Hepatocyte (in vitro differentiated cells): ENCODE measurements around the gene OPCML. TPM values are rescaled to one million over a fixed set of nuclear protein-coding genes. Genes with fewer than 3 reads are reported as not detected.
A peak's percentile ranks its signal among the peaks of the same experiment; 100 is the strongest.

Experiments used
- DNase-seq: peaks from one replicate; pipeline ENCODE4 v3.0.0-alpha.2; 2016; ENCODE audit warnings: low spot score
- H2AFZ ChIP-seq: fragments of 200-600 bp; sonication (generic); 2 replicates; pipeline ENCODE4 v1.6.0; 2016; ENCODE audit warnings: antibody characterized with exemption, mild to moderate bottlenecking
- H3K27ac ChIP-seq: fragments of 200-600 bp; sonication (generic); 2 replicates; pipeline ENCODE4 v1.5.1; 2016; ENCODE audit warnings: mild to moderate bottlenecking
- H3K27me3 ChIP-seq: fragments of 200-600 bp; sonication (generic); 2 replicates; pipeline ENCODE4 v1.6.1; 2016
- H3K36me3 ChIP-seq: fragments of 200-600 bp; sonication (generic); replicated peaks from 2 replicates; pipeline ENCODE4 v1.5.1; 2016; ENCODE audit warnings: low read depth; ENCODE audit not compliant: insufficient read depth
- H3K4me1 ChIP-seq: fragments of 200-600 bp; sonication (generic); 2 replicates; pipeline ENCODE4 v1.5.1; 2016; ENCODE audit warnings: mild to moderate bottlenecking, moderate library complexity; ENCODE audit not compliant: insufficient read depth
- H3K4me2 ChIP-seq: fragments of 200-600 bp; sonication (generic); 2 replicates; pipeline ENCODE4 v1.6.0; 2016
- H3K4me3 ChIP-seq: fragments of 200-600 bp; sonication (generic); 2 replicates; pipeline ENCODE4 v1.5.1; 2016; ENCODE audit warnings: mild to moderate bottlenecking
- H3K79me2 ChIP-seq: fragments of 200-600 bp; sonication (generic); 2 replicates; pipeline ENCODE4 v1.6.0; 2017; ENCODE audit warnings: mild to moderate bottlenecking
- H3K9me2 ChIP-seq: fragments of 200-600 bp; sonication (generic); replicated peaks from 2 replicates; pipeline ENCODE4 v1.6.0; 2017; ENCODE audit warnings: mild to moderate bottlenecking; ENCODE audit not compliant: insufficient read depth
- H3K9me3 ChIP-seq: fragments of 200-600 bp; sonication (generic); 2 replicates; pipeline ENCODE4 v1.5.1; 2016; ENCODE audit warnings: low read depth, mild to moderate bottlenecking
- H4K20me1 ChIP-seq: fragments of 200-600 bp; sonication (generic); 2 replicates; pipeline ENCODE4 v1.6.0; 2016; ENCODE audit warnings: mild to moderate bottlenecking; ENCODE audit not compliant: insufficient read depth, poor library complexity, severe bottlenecking
- EZH2 ChIP-seq: fragments of 200-600 bp; sonication (generic); IDR thresholded peaks from 2 replicates; pipeline ENCODE4 v1.6.1; 2016; ENCODE audit warnings: antibody characterized with exemption, mild to moderate bottlenecking, borderline replicate concordance
- EZH2phosphoT487 ChIP-seq: fragments of 200-600 bp; sonication (generic); IDR thresholded peaks from one replicate; pipeline ENCODE4 v1.6.1; 2018; ENCODE audit warnings: antibody characterized with exemption, mild to moderate bottlenecking, low read depth, moderate library complexity; ENCODE audit not compliant: unreplicated experiment, severe bottlenecking
- WGBS: methylation state at CpG from one replicate; pipeline ENCODE4 v1.1.6; 2016; ENCODE audit warnings: low lambda C conversion rate; ENCODE audit errors: missing lambda C conversion rate; 5-methylcytosine and 5-hydroxymethylcytosine counted together
- polyA plus RNA-seq: library from polyadenylated mRNA; unstranded; fragments of >200 nt; fragmentation: Nextera tagmentation; extraction: Ambion mirVana; gene quantifications from 2 replicates; pipeline ENCODE4 v1.2.1, GENCODE V29; 2016
- total RNA-seq: library from RNA; depleted of rRNA; stranded (reverse); fragments of >200 nt; gene quantifications from 2 replicates; pipeline ENCODE4 v1.2.3, GENCODE V29; 2014
- TF ChIP-seq, protein P1 (sequence below): fragments of 200-600 bp; sonication (generic); IDR thresholded peaks from 2 replicates; pipeline ENCODE4 v1.5.1; 2016; ENCODE audit warnings: antibody characterized with exemption, mild to moderate bottlenecking; ENCODE audit not compliant: poor library complexity

Gene OPCML
- total and polyA plus RNA-seq, 2 experiments from 2014 or later: 0.37 to 0.98 TPM

DNA sequence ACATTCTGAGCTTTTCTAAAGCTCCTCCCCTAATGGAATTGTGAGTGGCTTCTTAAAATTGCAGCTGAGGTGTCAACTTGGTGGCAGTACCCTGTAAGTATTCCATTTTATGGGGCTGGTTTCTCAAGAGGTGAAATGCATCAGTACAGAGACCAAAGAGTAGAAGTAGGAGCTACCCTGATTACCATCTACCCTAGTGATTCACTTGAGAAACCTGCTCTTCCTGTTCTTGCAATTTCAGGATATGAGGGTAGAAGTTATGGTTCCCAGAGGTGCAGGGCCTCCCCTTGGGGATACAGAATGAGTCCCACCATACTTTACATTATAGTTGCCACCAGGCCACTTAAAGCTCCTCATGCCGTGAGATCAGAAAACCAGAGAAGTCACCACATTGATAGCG is 944.6 kb downstream of the OPCML start:
- H3K27me3 ChIP-seq: no peaks in the 10 kb centered on the region
- H3K36me3 ChIP-seq: no peaks in the 10 kb centered on the region
- no peaks in the 10 kb centered on the region for H3K79me2 ChIP-seq
- no peak overlapping the region for H3K4me2 ChIP-seq
- H3K9me2 ChIP-seq: no peaks in the 10 kb centered on the region
- H4K20me1 ChIP-seq: no peaks in the 10 kb centered on the region
- H3K9me3 ChIP-seq: no peaks in the 10 kb centered on the region
- H3K4me3 ChIP-seq: no peak overlapping the region
- no peak for TF ChIP-seq EZH2phosphoT487
- TF ChIP-seq, protein P1, sequence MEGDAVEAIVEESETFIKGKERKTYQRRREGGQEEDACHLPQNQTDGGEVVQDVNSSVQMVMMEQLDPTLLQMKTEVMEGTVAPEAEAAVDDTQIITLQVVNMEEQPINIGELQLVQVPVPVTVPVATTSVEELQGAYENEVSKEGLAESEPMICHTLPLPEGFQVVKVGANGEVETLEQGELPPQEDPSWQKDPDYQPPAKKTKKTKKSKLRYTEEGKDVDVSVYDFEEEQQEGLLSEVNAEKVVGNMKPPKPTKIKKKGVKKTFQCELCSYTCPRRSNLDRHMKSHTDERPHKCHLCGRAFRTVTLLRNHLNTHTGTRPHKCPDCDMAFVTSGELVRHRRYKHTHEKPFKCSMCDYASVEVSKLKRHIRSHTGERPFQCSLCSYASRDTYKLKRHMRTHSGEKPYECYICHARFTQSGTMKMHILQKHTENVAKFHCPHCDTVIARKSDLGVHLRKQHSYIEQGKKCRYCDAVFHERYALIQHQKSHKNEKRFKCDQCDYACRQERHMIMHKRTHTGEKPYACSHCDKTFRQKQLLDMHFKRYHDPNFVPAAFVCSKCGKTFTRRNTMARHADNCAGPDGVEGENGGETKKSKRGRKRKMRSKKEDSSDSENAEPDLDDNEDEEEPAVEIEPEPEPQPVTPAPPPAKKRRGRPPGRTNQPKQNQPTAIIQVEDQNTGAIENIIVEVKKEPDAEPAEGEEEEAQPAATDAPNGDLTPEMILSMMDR: no peak
- no peak for TF ChIP-seq EZH2
- no peak for DNase-seq
- H2AFZ ChIP-seq: no peak overlapping the region
- H3K4me1 ChIP-seq: no peaks in the 10 kb centered on the region
- WGBS: 100% methylated on average over 2 of the region's 2 CpGs
- H3K27ac ChIP-seq: no peak overlapping the region

DNA sequence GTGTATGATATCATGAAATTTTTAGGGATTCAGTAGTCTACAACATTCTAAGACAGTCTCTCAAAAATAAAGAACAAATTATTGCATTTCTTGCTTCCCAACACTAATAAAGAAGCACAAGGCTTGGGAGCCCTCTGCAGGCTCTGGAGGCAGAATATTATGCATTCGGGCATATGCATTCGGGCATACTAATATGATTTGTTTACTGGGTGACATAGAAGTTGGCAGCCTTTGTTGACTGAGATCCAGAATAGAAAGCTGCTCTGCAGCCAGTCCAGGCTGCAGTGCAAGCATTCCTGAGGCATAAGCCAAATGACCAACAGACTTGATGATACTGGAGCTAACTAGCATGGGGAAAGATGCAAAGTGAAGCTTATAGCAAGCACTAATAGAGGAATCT is 945.5 kb downstream of the OPCML start:
- H3K4me2 ChIP-seq: no peak overlapping the region
- H3K36me3 ChIP-seq: no peaks in the 10 kb centered on the region
- DNase-seq: no peak
- H2AFZ ChIP-seq: no peak overlapping the region
- no peaks in the 10 kb centered on the region for H3K27me3 ChIP-seq
- WGBS: 76% methylated on average over 2 of the region's 2 CpGs
- no peak overlapping the region for H3K4me3 ChIP-seq
- no peaks in the 10 kb centered on the region for H3K9me3 ChIP-seq
- H4K20me1 ChIP-seq: no peaks in the 10 kb centered on the region
- no peaks in the 10 kb centered on the region for H3K79me2 ChIP-seq
- no peak overlapping the region for H3K27ac ChIP-seq
- no peaks in the 10 kb centered on the region for H3K9me2 ChIP-seq
- no peak for TF ChIP-seq EZH2
- TF ChIP-seq, protein P1: peak; percentile 13
- H3K4me1 ChIP-seq: no peaks in the 10 kb centered on the region

DNA sequence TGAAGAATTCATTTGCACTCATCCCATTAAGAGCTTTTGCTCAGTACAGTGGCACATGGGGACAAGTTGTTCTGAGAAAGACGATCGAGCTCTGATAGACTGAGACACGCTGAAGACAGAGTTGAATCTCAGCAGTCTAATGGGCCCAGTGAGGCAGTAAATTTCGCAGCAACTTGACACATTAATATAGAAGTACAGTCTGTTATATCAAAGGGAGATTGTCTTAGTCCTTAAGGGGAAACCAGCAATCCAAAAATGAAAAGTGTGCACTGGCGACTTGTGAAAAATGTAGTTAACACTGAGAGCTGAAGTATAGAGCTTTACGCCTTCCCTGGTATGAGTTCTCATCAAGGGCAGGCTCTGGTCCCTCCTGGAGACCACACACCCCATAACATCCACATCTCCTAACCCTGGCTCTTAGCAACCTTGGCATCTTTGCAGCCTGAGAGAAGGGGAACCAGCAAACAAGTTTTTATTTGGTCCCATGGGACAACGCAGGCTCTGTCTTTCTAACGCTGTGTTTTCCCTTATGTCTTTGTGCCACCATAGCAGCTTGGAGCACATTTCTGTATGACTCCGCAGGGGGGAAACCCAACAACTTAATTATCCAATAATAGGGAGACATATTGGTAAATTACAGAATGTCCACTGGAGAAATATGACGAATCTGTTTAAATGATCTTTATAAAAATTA is 952.5 kb downstream of the OPCML start:
- H3K9me3 ChIP-seq: no peaks in the 10 kb centered on the region
- no peak overlapping the region for H2AFZ ChIP-seq
- no peaks in the 10 kb centered on the region for H3K9me2 ChIP-seq
- no peak for DNase-seq
- H3K36me3 ChIP-seq: no peaks in the 10 kb centered on the region
- no peaks in the 10 kb centered on the region for H3K27me3 ChIP-seq
- no peaks in the 10 kb centered on the region for H3K79me2 ChIP-seq
- H3K27ac ChIP-seq: no peak overlapping the region
- H3K4me2 ChIP-seq: no peak overlapping the region
- no peaks in the 10 kb centered on the region for H4K20me1 ChIP-seq
- TF ChIP-seq EZH2 (no peak), EZH2phosphoT487 (no peak)
- TF ChIP-seq, protein P1: no peak
- WGBS: 89% methylated on average over 10 of the region's 10 CpGs
- no peak overlapping the region for H3K4me3 ChIP-seq
- H3K4me1 ChIP-seq: no peaks in the 10 kb centered on the region

DNA sequence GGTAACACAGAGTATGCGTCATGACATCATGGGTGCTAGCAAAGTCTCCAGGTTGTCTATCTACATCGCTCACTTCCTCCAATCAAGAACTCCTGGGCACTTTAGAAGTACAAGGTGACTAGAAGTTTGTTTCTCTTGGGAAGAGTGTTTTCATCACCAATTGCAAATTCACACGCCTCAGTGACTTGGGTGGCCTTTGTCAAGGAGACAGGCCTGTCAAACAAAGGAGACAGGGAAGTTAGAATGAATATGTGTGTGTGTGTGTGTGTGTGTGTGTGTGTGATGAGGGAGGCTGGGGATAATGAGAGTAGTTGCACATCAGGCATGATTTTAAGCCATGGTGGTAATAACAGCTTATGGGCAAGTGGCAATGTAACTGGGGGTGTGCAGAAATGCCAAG is 953.2 kb downstream of the OPCML start:
- Histone ChIP-seq H3K79me2 (no peaks in the 10 kb centered on the region), H4K20me1 (no peaks in the 10 kb centered on the region), H3K27me3 (no peaks in the 10 kb centered on the region), H3K4me1 (no peaks in the 10 kb centered on the region), H3K9me3 (no peaks in the 10 kb centered on the region), H3K27ac (no peak overlapping the region), H2AFZ (no peak overlapping the region), H3K9me2 (no peaks in the 10 kb centered on the region), H3K4me3 (no peak overlapping the region), H3K4me2 (no peak overlapping the region), H3K36me3 (no peaks in the 10 kb centered on the region)
- DNase-seq: no peak
- 94% methylated on average over 3 of the region's 3 CpGs for WGBS
- TF ChIP-seq EZH2phosphoT487 (no peak), EZH2 (no peak)
- TF ChIP-seq, protein P1: no peak
